ENCODE results near the gene ARID5B. TPM values are rescaled to one million over a fixed set of nuclear protein-coding genes. Genes with fewer than 3 reads are reported as not detected.

Gene ARID5B
- polyA plus RNA-seq, 1 donor from 2014 or later = 2.1 TPM

DNA sequence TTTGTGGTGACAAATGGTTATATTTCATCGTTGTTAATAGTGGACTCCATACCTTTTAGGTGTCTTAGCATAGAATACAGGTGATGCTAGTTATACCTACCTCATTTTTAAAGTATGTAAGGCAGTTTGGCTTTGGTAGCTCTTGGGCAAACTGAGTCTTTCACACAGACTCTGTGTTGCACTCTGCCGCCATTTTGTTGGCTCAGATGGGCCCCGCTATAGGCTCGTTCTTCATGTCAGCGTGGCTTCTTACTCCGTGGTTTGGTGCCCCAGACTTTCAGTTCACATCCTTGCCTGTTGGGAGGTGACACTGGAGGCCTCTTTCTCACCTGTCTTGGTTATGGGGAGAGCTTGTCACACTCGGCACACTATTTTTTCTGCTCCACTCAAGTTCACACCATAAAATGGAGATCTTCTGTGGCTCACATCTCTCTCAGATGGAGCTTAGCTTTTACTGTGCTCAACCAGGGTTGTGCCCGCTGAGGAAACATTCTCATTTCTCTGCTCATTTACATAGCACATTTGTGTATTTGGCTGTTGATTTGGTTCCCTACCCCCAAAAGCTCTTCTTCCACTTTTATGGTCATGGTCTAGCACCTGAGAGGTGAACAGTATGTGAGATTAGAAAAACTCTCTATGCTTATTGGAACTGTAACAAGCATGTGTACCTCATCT is 178.5 kb downstream of the ARID5B start:
- Histone ChIP-seq H3K27ac (ENCODE audit: low read length) (no peak overlapping the region), H3K9ac (ENCODE audit: low read length) (no peak overlapping the region), H2AFZ (ENCODE audit: low read depth, low read length) (no peak overlapping the region), H3K9me3 (ENCODE audit: low read length) (no peaks in the 10 kb centered on the region), H3K9me2 (ENCODE audit: insufficient read depth, low read length) (no peaks in the 10 kb centered on the region), H3K4me3 (ENCODE audit: low read length) (no peak overlapping the region), H3K79me2 (replicated peaks; ENCODE audit: insufficient read depth, low read length) (no peaks in the 10 kb centered on the region), H3K36me3 (ENCODE audit: insufficient read depth, low read length) (no peaks in the 10 kb centered on the region), H4K20me1 (ENCODE audit: insufficient read depth) (no peaks in the 10 kb centered on the region), H3F3A (ENCODE audit: insufficient read depth, low read length, poor library complexity, severe bottlenecking) (no peaks in the 10 kb centered on the region), H3K27me3 (ENCODE audit: insufficient read depth, low read depth, low read length) (no peaks in the 10 kb centered on the region), H3K4me2 (ENCODE audit: low read length) (no peak overlapping the region)
- TF ChIP-seq SMC3 (conservative IDR thresholded peaks at IDR 0.05; ENCODE audit: poor library complexity) (no peak), RAD21 (conservative IDR thresholded peaks at IDR 0.05) (no peak), MXI1 (conservative IDR thresholded peaks at IDR 0.05; ENCODE audit: poor library complexity, severe bottlenecking) (no peak), EP300 (conservative IDR thresholded peaks at IDR 0.05; ENCODE audit: poor library complexity, severe bottlenecking) (no peak), EZH2 (IDR thresholded peaks at IDR 0.05; ENCODE audit: borderline replicate concordance, insufficient read depth, low read length, poor library complexity, severe bottlenecking) (no peak), TAF1 (IDR thresholded peaks at IDR 0.05; ENCODE audit: low read depth) (no peak), POLR2AphosphoS5 (IDR thresholded peaks at IDR 0.05) (no peak)
- TF ChIP-seq, protein P1, sequence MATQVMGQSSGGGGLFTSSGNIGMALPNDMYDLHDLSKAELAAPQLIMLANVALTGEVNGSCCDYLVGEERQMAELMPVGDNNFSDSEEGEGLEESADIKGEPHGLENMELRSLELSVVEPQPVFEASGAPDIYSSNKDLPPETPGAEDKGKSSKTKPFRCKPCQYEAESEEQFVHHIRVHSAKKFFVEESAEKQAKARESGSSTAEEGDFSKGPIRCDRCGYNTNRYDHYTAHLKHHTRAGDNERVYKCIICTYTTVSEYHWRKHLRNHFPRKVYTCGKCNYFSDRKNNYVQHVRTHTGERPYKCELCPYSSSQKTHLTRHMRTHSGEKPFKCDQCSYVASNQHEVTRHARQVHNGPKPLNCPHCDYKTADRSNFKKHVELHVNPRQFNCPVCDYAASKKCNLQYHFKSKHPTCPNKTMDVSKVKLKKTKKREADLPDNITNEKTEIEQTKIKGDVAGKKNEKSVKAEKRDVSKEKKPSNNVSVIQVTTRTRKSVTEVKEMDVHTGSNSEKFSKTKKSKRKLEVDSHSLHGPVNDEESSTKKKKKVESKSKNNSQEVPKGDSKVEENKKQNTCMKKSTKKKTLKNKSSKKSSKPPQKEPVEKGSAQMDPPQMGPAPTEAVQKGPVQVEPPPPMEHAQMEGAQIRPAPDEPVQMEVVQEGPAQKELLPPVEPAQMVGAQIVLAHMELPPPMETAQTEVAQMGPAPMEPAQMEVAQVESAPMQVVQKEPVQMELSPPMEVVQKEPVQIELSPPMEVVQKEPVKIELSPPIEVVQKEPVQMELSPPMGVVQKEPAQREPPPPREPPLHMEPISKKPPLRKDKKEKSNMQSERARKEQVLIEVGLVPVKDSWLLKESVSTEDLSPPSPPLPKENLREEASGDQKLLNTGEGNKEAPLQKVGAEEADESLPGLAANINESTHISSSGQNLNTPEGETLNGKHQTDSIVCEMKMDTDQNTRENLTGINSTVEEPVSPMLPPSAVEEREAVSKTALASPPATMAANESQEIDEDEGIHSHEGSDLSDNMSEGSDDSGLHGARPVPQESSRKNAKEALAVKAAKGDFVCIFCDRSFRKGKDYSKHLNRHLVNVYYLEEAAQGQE (IDR thresholded peaks at IDR 0.05; ENCODE audit: borderline replicate concordance) = no peak
- TF ChIP-seq, protein P2, sequence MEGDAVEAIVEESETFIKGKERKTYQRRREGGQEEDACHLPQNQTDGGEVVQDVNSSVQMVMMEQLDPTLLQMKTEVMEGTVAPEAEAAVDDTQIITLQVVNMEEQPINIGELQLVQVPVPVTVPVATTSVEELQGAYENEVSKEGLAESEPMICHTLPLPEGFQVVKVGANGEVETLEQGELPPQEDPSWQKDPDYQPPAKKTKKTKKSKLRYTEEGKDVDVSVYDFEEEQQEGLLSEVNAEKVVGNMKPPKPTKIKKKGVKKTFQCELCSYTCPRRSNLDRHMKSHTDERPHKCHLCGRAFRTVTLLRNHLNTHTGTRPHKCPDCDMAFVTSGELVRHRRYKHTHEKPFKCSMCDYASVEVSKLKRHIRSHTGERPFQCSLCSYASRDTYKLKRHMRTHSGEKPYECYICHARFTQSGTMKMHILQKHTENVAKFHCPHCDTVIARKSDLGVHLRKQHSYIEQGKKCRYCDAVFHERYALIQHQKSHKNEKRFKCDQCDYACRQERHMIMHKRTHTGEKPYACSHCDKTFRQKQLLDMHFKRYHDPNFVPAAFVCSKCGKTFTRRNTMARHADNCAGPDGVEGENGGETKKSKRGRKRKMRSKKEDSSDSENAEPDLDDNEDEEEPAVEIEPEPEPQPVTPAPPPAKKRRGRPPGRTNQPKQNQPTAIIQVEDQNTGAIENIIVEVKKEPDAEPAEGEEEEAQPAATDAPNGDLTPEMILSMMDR (IDR thresholded peaks at IDR 0.05; ENCODE audit: poor library complexity, severe bottlenecking) = no peak

DNA sequence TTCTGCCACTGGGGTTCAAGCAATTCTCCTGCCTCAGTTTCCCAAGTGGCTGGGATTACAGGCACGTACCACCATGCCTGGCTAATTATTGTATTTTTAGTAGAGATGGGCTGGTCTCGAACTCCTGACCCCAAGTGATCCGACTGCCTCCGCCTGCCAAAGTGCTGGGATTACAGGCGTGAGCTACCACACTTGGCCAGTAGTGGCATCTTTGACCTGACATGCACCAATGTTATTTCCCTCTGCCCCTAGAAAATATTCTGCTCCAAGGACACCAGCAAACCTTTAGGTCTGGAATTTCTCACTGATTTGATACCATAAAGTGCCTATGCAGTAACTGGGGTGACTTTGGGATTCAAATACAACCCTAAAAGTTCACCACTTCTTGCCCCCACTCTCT is 179.4 kb downstream of the ARID5B start:
- TF ChIP-seq, protein P1 (IDR thresholded peaks at IDR 0.05; ENCODE audit: borderline replicate concordance) = no peak
- TF ChIP-seq RAD21 (conservative IDR thresholded peaks at IDR 0.05) (no peak), SMC3 (conservative IDR thresholded peaks at IDR 0.05; ENCODE audit: poor library complexity) (no peak), POLR2AphosphoS5 (IDR thresholded peaks at IDR 0.05) (no peak), EZH2 (IDR thresholded peaks at IDR 0.05; ENCODE audit: borderline replicate concordance, insufficient read depth, low read length, poor library complexity, severe bottlenecking) (no peak), MXI1 (conservative IDR thresholded peaks at IDR 0.05; ENCODE audit: poor library complexity, severe bottlenecking) (no peak), EP300 (conservative IDR thresholded peaks at IDR 0.05; ENCODE audit: poor library complexity, severe bottlenecking) (no peak), TAF1 (IDR thresholded peaks at IDR 0.05; ENCODE audit: low read depth) (no peak)
- TF ChIP-seq, protein P2 (IDR thresholded peaks at IDR 0.05; ENCODE audit: poor library complexity, severe bottlenecking) = no peak
- no peak overlapping the region for H2AFZ ChIP-seq (ENCODE audit: low read depth, low read length)
- no peaks in the 10 kb centered on the region for H3K9me2 ChIP-seq (ENCODE audit: insufficient read depth, low read length)
- no peak overlapping the region for H3K9ac ChIP-seq (ENCODE audit: low read length)
- H4K20me1 ChIP-seq (ENCODE audit: insufficient read depth) = no peaks in the 10 kb centered on the region
- no peaks in the 10 kb centered on the region for H3F3A ChIP-seq (ENCODE audit: insufficient read depth, low read length, poor library complexity, severe bottlenecking)
- H3K4me3 ChIP-seq (ENCODE audit: low read length) = no peak overlapping the region
- no peaks in the 10 kb centered on the region for H3K36me3 ChIP-seq (ENCODE audit: insufficient read depth, low read length)
- no peaks in the 10 kb centered on the region for H3K79me2 ChIP-seq (replicated peaks; ENCODE audit: insufficient read depth, low read length)
- H3K27ac ChIP-seq (ENCODE audit: low read length) = peak overlapping the region; percentile 87
- no peak overlapping the region for H3K4me2 ChIP-seq (ENCODE audit: low read length)
- H3K9me3 ChIP-seq (ENCODE audit: low read length) = no peaks in the 10 kb centered on the region
- H3K27me3 ChIP-seq (ENCODE audit: insufficient read depth, low read depth, low read length) = no peaks in the 10 kb centered on the region

All from neural cell (in vitro differentiated cells).